GM19438 (cell line): ENCODE measurements around the gene RHOT2.

ENCODE experiments used
- ATAC-seq: cut with Tn5 transposase; IDR thresholded peaks from one replicate; pipeline ENCODE4 v1.9.1; 2021; ENCODE audit warnings: low read depth; ENCODE audit not compliant: unreplicated experiment

RHOT2 gene

DNA sequence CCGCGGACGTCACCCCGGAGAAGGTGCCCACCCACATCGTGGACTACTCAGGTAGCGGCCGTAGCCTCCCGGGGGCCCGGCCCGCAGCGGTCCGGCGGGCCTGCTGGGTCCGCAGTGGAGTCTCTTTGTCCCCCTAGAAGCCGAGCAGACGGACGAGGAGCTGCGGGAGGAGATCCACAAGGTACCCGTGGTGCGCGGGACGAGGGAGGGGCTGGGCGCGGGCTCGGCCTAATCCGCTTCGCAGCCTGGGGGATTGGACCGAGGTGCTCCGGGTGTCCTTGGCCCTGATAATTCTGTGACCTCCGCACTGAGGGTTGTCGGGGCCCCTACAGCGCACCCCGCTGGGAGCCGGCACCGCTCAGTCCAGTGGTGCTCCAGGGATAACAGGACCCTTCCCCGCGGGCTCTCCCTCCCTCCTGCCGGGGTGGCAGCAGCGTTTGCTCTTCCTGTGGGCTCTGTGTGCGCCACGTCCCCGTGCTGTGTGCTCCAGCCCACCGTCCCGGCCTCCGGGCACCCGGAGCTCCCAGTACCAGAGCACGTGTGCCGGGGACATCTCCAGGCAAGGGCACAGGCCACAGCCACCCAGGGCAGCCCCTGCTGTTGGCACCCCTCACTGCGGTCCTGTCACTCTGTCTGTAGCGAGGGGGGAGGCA lies 713 bp downstream of the RHOT2 start:
- ATAC-seq = peak; percentile 6

DNA sequence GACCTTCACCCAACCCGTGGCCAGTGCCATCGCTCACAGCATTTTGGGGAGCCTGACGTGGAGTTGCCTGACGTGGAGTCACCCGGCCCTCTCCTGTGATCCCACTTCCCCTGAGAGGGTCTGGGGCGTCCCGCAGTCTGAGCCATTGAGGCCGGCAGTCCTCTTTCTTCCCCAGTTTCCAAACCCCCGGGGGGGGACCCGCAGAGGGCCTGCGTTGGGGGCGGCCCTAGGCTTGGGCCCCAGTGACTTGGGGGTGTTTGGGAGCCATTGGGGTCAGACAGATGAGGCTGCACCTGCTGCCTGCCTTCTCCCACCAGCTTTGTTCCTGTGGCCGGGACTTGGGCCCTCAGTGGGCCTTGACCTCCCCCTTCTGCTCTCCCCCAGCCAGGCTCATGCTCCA lies 1.7 kb downstream of the RHOT2 start:
- ATAC-seq = no peak

DNA sequence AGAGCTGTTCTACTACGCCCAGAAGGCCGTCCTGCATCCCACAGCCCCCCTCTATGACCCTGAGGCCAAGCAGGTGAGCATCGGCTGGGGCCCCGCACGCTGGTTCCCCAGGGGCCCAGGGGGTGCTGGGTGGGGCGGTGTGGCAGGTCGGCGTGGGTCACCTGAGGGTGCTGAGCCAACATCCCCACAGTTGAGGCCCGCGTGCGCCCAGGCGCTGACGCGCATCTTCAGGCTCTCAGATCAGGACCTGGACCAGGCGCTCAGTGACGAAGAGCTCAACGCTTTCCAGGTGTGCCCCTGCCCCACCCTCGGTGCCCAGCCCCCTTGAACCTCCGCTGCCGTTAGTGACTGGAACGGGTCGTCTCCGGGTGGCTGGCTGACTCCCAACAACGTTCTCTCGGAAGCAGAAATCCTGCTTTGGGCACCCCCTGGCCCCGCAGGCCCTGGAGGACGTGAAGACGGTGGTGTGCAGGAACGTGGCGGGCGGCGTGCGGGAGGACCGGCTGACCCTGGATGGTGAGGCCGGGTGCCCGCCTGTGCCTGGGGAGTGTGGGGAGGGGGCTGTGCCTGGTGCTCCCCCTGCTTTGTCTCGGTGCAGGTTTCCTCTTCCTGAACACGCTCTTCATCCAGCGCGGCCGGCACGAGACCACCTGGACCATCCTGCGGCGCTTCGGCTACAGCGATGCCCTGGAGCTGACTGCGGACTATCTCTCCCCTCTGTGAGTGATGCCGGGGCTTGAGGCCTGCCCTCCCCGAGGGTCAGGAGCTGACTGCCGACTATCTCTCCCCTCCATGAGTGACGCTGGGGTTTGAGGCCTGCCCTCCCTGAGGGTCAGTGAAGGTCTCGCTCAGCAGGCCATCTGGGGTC lies 2.8 kb downstream of the RHOT2 start:
- ATAC-seq = no peak

DNA sequence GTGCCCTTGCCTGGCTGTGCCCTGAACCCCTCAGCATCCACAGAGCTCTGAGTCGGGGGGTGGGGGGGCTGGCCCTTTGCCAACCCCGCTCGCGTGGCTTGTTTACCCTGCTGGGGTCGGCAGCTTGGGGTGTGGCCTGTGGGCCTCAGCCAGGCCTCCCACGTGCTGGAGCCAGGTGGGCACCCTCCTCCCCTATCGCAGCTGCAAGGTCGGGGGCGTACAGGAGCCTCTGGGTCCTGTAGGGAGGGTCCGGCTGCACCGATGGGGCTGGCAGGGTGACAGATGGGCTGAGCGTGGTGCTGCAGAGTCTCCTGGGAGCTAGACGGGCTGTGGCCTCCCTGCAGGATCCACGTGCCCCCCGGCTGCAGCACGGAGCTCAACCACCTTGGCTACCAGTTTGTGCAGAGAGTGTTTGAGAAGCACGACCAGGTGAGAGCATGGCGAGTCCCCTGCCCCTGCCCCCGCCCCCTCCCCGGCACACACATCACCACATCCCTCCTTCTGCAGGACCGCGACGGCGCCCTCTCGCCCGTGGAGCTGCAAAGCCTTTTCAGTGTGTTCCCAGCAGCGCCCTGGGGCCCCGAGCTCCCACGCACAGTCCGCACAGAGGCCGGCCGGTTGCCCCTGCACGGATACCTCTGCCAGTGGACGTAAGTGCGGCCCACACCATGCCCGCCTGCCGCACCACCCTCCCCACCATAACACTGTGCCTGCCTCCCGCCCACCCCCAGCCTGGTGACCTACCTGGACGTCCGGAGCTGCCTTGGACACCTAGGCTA lies 3.6 kb downstream of the RHOT2 start:
- ATAC-seq = no peak

DNA sequence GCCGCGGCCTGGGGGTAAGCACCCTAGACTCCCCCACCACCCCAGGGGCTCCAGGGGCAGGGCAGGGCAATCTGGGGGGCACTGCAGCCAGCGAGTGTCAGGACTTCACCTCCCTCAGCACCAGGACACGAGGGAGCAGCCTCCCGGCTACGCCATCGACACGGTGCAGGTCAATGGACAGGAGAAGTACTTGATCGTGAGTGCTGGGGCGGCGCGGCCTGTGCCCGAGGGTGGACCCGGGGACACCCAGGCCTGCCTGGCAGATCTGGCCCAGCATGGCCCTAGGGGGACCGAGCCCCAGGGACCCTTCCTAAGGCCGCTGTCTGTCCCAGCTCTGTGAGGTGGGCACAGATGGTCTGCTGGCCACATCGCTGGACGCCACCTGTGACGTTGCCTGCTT lies 4.4 kb downstream of the RHOT2 start:
- ATAC-seq = no peak

DNA sequence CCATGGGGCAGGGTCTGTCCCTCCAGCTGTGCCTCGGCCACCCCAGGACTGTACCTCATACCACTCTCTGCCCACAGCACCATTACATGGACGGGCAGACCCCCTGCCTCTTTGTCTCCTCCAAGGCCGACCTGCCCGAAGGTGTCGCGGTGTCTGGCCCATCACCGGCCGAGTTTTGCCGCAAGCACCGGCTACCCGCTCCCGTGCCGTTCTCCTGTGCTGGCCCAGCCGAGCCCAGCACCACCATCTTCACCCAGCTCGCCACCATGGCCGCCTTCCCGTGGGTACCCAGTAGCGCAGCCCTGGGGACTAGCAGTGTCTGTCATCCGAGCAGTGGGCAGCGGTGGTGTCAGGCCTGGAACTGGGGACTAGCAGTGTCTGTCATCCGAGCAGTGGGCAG lies 4.9 kb downstream of the RHOT2 start:
- no peak for ATAC-seq

DNA sequence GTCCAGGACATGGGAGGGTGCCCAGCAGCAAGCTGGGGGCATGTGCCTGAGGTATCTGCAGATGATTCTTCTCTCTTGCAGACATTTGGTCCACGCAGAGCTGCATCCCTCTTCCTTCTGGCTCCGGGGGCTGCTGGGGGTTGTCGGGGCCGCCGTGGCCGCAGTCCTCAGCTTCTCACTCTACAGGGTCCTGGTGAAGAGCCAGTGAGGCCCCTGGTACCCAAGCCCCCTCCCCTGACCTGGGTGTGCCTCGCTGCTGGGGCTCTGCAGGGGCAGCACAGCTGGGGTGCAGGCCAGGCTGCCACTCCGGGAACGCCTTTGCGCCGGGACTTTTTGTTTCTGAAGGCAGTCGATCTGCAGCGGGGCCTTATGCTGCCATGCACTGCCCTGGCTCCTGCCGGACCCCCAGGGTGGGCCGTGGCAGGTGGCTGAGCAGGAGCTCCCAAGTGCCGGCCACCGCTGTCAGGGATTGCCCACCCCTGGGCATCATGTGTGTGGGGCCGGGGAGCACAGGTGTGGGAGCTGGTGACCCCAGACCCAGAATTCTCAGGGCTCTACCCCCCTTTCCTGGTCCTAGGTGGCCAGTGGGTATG lies 5.6 kb downstream of the RHOT2 start:
- no peak for ATAC-seq

DNA sequence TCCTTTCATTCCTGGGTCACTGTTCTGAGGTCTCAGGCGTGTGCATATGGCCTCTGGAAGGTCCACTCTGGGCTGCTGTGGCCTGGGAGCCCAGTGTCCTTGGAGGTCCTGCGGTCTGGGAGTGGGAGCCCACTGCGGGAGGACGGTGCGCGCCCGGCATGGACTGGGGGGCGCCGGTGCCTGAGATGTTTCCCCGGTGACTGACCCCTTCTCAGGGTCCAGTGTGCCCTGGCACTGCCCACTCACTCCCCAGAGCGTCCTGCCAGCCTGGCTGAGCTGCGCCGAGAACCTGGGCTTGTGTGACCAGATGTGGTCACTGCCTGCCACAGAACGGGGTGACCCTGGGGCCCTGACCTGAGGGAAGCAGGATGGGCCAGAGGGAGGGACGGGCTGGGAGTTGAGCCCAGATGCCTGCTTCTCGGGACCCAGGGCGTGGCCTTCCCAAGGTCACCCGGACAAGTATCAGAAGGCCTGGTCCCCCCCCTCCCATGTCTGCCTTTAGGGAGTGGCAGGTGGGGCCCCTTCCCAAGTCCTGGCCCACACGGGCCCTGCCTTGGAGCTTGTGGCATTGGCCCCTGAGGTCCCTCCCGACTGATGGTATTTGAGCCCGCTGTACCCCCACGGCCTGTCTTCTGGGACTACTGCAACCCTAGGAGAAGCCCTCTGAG lies 6.4 kb downstream of the RHOT2 start:
- no peak for ATAC-seq

DNA sequence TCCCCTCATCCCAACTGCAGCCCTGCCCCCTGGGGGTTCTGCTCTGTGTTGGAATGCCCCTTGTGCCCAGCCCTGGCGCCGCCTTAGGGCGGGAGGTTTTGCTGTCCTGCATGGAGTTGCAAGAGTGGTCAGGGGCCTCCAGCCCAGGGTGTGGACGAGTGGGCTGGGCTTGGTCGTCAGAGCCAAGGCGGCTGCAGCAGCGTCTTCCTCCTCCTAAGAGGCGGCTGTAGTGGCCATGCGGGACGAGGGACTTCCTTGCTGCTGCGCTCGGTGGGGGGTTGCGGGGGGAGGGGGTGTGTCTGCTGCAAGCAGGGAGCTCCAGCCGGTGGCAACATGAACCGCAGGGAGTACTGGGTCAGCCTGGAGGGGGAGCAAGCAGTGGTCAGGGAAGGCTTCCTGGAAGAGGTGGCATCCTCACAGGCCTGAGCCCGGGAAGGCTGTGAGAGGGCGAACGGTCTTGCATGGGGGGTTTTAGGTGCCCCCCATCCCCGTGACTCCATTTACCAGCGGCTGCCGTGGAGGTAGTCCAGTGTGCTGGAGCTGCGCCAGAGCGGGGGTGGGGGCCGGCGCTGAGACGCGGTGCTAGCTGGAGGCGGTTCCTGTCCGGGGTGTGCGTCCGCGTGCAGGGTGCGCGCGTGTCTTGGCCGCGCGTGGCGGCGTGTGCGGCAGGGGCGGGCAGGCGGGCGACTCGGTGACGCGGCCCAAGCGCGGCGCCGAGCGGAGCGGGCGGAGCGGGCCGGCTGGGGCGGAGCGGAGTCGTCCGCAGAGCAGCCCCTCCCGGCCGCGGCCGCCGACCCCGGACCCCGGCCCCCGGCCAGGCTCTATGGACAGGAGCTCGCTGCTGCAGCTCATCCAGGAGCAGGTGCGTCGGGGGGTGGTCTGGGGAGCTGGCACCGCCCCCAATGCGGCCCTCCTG lies 7.3 kb downstream of the RHOT2 start, which contains the start of gene RHBDL1:
Gene RHBDL1, plus strand, starts transcription at position 704 of the 916 bp plus-strand sequence. Its CDS starts 120 bp downstream, at position 824.
- ATAC-seq = no peak

DNA sequence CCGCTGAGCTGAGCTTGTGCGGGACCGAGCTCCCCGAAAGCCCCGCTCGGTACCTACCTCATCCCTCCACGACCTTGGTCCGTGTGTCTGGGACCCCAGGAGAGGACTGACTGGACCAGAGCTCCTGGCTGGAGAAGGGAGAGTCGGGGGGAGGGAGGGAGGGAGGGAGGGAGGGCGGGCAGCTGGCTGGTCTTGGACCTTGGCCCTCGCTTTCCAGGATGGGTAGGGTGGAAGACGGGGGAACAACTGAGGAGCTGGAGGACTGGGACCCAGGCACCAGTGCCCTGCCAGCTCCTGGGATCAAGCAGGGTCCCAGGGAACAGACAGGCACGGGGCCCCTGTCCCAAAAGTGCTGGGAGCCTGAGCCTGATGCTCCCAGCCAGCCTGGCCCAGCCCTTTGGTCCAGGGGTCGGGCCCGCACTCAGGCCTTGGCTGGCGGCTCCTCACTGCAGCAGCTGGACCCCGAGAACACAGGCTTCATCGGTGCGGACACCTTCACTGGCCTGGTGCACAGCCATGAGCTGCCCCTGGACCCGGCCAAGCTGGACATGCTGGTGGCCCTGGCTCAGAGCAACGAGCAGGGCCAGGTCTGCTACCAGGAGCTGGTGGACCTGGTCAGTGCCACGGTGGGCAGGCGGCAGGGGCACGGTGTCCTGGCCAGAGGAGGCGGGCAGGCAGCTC lies 8.1 kb downstream of the RHOT2 start:
- no peak for ATAC-seq

DNA sequence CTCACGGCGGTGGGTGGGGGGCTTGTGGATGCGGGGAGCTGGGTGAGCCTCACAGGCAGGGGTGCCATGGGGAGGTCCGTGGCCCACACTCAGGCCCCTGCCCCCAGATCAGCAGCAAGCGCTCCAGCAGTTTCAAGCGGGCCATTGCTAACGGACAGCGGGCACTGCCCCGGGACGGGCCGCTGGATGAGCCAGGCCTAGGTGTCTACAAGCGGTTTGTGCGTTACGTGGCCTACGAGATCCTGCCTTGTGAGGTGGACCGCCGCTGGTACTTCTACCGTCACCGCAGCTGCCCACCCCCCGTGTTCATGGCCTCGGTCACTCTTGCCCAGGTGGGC lies 8.6 kb downstream of the RHOT2 start:
- no peak for ATAC-seq

DNA sequence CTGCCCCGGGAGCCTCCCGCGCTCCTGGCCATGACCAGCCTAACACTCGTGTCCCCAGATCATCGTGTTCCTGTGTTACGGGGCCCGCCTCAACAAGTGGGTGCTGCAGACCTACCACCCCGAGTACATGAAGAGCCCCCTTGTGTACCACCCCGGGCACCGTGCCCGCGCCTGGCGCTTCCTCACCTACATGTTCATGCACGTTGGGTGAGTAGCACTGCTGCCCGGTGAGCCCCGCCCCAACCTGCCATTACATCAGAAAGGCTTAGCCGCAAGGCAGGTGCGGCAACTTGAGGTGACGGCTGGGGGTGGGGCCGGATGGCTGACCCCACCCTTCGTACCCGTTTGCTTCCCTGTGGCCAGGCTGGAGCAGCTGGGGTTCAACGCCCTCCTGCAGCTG lies 9.0 kb downstream of the RHOT2 start:
- no peak for ATAC-seq

DNA sequence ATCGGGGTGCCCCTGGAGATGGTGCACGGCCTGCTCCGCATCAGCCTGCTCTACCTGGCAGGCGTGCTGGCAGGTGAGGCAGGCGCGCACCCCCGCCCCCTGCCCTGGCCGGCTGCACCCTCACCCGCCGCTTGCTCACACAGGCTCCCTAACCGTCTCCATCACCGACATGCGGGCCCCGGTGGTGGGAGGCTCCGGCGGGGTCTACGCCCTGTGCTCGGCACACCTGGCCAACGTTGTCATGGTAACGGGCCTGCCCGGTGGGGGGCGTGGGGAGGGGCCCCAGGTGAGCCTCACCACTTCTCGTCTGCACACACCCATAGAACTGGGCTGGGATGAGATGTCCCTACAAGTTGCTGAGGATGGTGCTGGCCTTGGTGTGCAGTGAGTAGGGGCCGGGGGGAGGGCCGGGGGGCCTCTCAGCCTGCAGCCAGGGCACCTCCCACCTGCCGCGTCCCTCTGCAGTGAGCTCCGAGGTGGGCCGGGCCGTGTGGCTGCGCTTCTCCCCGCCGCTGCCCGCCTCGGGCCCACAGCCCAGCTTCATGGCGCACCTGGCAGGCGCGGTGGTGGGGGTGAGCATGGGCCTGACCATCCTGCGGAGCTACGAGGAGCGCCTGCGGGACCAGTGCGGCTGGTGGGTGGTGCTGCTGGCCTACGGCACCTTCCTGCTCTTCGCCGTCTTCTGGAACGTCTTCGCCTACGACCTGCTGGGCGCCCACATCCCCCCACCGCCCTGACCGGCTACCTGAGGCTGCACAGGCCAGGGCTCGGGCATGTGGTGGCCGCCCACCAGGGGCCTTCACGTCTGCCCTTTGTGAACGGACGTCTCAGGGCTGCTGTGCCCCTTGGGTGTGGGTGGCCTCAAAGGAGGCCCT lies 9.6 kb downstream of the RHOT2 start:
- no peak for ATAC-seq

DNA sequence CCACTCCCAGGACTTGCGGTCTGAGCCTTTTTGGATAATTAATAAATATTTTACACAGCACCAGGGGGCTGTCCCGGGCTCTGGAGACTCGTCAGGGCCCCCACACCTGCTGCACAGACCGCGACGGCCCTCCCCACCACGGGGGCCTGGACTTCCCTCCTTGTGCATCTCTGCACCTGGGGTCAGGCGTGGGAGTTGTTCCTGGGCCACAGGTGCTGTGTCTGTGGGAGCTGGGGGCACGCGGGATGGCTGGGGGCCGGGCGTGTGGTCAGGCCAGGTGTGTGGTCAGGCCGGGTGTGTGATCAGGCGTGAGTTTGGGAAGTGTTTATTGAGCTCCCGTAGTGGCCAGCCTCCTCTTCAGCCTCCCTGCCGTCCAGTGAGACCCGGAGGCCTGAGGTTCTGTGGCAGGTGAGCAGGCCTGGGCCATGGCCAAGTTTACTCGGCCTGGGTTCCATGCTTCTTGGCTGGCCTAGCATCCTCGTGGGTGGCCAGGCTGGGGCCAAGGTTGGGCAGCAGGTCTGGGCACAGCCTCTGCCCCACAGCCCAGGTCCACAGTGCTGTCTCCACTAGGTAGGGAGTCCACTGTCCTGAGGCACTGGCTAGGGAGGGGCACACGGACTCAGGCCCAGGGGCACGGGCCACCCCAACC lies 10.4 kb downstream of the RHOT2 start:
- no peak for ATAC-seq

DNA sequence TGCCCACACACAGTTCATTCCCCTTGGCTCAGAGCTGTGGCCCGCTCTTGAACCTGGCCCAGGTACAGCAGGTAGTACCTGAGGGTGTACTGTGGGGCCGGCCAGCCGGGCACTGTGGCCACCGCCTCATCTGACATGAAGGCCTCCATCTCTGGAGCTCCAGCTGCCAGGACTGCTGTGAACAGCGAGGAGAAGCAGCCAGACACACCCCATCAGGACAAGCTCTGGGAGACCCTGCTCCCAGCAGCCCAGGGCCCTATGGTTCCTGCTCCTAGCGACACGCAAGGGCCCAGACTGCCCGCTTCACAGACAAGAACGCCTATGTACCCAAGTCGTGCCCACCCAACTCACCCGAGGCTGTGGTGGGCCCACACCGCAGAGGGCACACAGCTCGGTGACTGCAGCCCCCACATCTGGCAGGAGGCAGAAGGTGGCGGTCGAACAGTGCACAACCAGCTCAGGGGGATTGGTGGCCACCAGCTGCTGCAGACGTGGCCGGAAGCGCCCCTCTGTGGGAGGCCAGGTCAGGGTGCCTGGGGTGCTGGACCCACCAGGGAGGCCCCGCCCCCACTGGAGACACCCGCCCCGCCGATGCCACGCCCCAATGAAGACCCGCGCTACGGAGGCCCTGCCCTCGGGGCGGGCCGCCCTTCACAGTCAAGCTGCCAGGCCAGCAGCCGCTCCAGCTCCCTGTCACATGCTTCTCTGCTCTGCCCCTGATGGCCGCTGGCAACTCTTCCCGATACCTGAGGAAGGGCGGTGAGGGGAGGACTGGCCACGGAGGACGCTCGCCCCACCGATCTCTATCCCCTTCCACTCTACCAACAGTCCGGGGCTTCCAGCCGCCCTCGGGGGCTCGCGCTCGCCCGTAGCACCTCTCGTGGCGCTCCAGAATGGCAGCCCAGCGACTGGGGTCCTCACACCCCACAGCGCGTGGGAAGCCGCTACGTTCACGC lies 11.2 kb downstream of the RHOT2 start:
- no peak for ATAC-seq
